ENCODE measurements around the gene OSCP1. TPM values are rescaled to one million over a fixed set of nuclear protein-coding genes. Genes with fewer than 3 reads are reported as not detected.

OSCP1 gene
- total RNA-seq, 1 experiment from 2014 or later, result 3.2 TPM

- Histone ChIP-seq H3K23ac (ENCODE audit: insufficient read length, low read depth, low read length) (no peak overlapping the region), H3K23me2 (ENCODE audit: insufficient read length, low read depth, low read length, poor library complexity, severe bottlenecking) (no peaks in the 10 kb centered on the region), H2AK5ac (ENCODE audit: insufficient read length, low read length) (no peak overlapping the region), H3K56ac (ENCODE audit: insufficient read length, low read depth, low read length) (no peak overlapping the region), H3K4me1 (ENCODE audit: insufficient read depth, low read length) (no peaks in the 10 kb centered on the region), H3K9me3 (ENCODE audit: control insufficient read depth, low read depth, low read length) (no peaks in the 10 kb centered on the region), H2BK20ac (ENCODE audit: low read depth, low read length, poor library complexity, severe bottlenecking) (no peak overlapping the region), H3K27me3 (ENCODE audit: insufficient read depth, low read length) (no peaks in the 10 kb centered on the region), H3K18ac (ENCODE audit: insufficient read length, low read depth, low read length) (no peak overlapping the region), H4K20me1 (ENCODE audit: control insufficient read depth, insufficient read depth, insufficient read length) (no peaks in the 10 kb centered on the region), H3T11ph (ENCODE audit: low read length) (no peak overlapping the region), H3K4me2 (ENCODE audit: insufficient read depth, insufficient read length, low read length) (no peak overlapping the region), H2BK120ac (ENCODE audit: low read depth, low read length, poor library complexity, severe bottlenecking) (no peak overlapping the region), H3K9ac (ENCODE audit: extremely low read depth, insufficient read length, low read length) (no peak overlapping the region), H4K91ac (ENCODE audit: insufficient read length, low read depth, low read length) (no peak overlapping the region), H3K4ac (ENCODE audit: low read depth, low read length) (no peak overlapping the region), H2BK5ac (ENCODE audit: insufficient read length, low read length) (no peak overlapping the region), H3K14ac (ENCODE audit: insufficient read depth, low read length) (no peak overlapping the region), H3K79me2 (ENCODE audit: insufficient read depth, low read length) (no peaks in the 10 kb centered on the region), H4K8ac (replicated peaks; ENCODE audit: insufficient read length, low read depth, low read length) (no peak overlapping the region), H2BK15ac (ENCODE audit: low read depth, low read length) (no peak overlapping the region), H4K5ac (ENCODE audit: insufficient read length, low read depth, low read length) (no peak overlapping the region), H2BK12ac (ENCODE audit: insufficient read length, low read depth, low read length) (no peak overlapping the region), H3K79me1 (ENCODE audit: insufficient read depth, low read depth, low read length, poor library complexity, severe bottlenecking) (no peaks in the 10 kb centered on the region), H3K27ac (ENCODE audit: insufficient read length, low read depth, low read length) (no peak overlapping the region), H2AFZ (ENCODE audit: low read length) (no peak overlapping the region)
- H3K9me3 Mint-ChIP-seq, result no peaks in the 10 kb centered on the region
- no CpG with 5 or more reads among the region's 4 CpGs for WGBS (ENCODE audit: extremely low coverage, insufficient read length, low lambda C conversion rate)
- H3K27ac Mint-ChIP-seq, result no peak overlapping the region
- H3K27me3 Mint-ChIP-seq (ENCODE audit: low read depth), result no peaks in the 10 kb centered on the region
- no peaks in the 10 kb centered on the region for H3K4me1 Mint-ChIP-seq
- H3K36me3 Mint-ChIP-seq (ENCODE audit: insufficient read depth in 1 of 3, low read depth in 3 of 3), result no peaks in the 10 kb centered on the region
- no peak for DNase-seq
- no peak overlapping the region for H3K4me3 Mint-ChIP-seq
- TF ChIP-seq, protein P1, sequence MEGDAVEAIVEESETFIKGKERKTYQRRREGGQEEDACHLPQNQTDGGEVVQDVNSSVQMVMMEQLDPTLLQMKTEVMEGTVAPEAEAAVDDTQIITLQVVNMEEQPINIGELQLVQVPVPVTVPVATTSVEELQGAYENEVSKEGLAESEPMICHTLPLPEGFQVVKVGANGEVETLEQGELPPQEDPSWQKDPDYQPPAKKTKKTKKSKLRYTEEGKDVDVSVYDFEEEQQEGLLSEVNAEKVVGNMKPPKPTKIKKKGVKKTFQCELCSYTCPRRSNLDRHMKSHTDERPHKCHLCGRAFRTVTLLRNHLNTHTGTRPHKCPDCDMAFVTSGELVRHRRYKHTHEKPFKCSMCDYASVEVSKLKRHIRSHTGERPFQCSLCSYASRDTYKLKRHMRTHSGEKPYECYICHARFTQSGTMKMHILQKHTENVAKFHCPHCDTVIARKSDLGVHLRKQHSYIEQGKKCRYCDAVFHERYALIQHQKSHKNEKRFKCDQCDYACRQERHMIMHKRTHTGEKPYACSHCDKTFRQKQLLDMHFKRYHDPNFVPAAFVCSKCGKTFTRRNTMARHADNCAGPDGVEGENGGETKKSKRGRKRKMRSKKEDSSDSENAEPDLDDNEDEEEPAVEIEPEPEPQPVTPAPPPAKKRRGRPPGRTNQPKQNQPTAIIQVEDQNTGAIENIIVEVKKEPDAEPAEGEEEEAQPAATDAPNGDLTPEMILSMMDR (conservative IDR thresholded peaks at IDR 0.05), result no peak
These were observed 17.6 kb downstream of the OSCP1 start for GRCh38 chr1:36432616-36433015.
